ACHN (cell line): Measurements from ENCODE around the gene VSIG8.
"Not testable (repeated sequence)": the region's sequence is repeated elsewhere in the genome, so short reads cannot be mapped to it uniquely, and the experiment has no call there.

Experiments used
- DNase-seq: peaks from one replicate; pipeline ENCODE4 v3.0.0-alpha.2; 2015
- in situ Hi-C: cut with HindIII; loops from 2 replicates; pipeline ENCODE4 v1.10.0; 2017; ENCODE audit warnings: low sequenced_read_pairs, low pct_ligation_motif_present, low pct_unique_long_range_greater_than_20kb

The VSIG8 gene, protein sequence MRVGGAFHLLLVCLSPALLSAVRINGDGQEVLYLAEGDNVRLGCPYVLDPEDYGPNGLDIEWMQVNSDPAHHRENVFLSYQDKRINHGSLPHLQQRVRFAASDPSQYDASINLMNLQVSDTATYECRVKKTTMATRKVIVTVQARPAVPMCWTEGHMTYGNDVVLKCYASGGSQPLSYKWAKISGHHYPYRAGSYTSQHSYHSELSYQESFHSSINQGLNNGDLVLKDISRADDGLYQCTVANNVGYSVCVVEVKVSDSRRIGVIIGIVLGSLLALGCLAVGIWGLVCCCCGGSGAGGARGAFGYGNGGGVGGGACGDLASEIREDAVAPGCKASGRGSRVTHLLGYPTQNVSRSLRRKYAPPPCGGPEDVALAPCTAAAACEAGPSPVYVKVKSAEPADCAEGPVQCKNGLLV

DNA sequence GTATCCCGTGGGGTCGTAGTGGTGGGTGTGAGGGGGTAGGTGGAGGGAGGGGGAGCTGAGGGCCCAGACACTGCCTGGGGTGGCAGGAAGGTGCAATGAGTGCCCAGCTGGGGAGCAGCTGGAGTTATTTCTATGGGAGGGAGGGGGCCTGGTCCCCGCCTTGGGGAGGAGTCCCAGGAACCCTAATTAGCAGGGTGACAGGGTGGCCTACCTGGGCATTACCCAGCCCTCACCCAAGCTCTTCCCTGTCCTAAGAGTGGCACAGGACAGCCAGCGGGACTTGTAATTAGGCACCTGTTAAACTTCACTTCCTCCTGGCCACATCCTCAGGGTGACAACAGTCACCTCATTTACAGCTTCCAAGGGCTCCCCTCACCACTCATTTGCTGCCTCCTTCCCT lies at the start of gene VSIG8:
TSS of gene VSIG8 (minus strand) at position 101 of the 400 bp plus-strand sequence. CDS start 136 bp downstream, outside the sequence.
- DNase-seq, result no peak
- in situ Hi-C loops, result no loop called here

DNA sequence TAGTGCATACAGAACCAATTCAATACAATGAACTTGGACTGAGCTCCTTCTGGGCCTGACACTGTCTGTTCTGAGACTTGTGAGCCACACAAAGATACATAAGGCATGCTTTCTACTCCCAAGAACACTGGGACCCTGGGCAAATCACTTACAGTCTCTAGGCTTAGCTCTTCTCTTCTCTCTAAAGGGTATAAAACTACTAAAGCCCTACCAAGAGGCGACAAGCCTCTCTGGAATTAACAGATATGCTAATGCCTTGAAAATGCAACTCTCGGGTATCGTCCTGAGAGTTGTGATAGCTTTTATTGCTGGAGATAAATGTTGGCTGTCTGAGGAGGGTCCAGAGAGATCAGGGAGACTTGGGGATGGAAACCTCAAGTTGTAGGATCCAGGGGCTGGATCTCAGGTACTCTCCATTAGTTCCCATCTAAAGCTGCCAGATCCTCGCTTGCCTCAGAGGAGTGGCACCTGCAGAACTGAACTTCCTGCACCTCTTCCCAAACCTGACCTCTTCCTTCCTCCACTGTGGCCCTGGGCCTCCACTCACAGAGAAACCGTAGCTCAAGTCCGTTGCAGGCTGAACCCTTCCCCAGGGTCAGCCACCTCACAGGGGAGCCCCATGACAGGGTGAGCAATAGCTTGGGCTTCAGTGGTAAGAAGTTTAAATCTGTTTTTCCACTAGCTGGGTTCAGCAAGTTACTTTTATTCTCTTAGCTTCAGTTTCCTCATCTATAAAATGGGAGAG lies 49.0 kb upstream of the VSIG8 start:
- no peak for DNase-seq
- in situ Hi-C loops, result no loop called here

DNA sequence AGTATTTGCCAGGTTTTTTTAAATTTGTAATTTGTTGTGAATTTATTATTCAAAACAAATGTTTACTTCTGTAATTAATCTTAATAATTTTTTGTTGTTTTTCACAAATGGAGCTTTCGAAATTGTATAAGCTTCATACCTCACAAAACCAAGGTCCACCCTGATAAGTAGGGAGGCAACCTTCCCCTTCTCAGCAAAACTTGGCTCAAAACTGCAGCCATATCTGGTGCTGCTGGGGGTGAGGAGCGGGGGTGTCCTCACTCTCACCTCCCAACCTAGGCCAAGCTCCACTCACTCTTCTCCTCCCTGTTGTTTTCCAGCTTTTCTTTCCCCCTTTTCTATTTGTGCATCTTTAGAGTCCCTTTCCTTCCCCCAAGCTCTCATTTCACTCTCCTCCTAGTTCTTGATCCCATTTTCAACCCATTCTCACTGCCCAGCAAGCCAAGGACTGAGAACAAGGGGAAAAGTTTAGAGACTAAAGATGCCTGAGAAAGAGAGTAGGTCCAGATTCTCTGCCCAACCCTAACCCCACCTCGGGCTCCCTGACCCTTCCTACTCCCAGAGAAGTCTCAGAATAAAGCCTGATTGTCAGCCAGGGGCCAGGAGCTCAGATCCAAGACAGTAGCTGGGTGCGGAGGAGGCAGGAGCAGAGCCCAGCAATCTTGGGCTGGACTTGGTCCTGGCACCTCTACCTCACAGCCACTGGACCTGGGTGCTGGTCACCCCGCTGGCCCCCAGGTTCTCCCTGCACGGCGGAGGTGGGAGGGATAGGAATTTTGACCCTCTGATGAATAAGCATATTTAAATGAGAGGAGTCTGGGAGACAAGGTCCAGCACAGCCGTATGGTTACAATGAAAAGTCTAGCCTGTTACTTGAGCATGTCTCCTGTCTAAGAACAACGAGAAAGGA lies 45.8 kb upstream of the VSIG8 start:
- in situ Hi-C loops, result no loop called here
- DNase-seq, result no peak

DNA sequence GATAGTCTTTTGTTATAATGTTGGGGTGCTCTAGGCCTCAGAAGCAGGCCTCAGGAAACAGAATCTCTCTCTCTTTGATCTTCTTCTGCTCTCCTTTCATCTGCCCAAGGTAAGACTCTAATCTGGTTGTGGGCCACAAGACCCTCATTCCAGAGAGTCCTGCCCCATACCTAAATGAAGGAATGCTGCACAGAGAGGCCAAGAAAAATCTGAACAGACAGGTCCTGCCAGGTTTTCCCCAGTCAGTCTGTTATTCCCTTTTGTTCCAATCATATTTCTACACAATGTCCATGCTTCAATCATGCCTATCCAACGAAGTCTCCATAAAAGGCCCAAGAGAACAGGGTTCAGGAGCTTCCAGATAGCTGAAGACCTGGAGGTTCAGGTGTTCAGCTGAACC lies 44.5 kb upstream of the VSIG8 start:
- in situ Hi-C loops, result no loop called here
- no peak for DNase-seq

DNA sequence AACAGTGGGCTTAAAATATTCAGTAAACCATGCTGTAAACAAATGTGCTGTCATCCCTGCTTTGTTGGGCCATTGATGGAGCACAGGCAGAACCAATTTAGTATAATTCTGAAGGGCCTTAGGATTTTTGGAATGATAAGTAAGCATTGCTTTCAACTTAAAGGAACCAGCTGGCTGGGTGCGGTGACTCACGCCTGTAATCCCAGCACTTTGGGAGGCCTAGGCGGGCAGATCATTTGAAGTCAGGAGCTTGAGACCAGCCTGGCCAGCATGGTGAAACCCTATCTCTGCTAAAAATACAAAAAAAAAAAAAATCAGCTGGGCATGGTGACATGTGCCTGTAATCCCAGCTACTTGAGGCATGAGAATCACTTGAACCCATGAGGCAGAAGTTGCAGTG lies 41.6 kb upstream of the VSIG8 start:
- DNase-seq, in situ Hi-C loops: not testable (repeated sequence)

DNA sequence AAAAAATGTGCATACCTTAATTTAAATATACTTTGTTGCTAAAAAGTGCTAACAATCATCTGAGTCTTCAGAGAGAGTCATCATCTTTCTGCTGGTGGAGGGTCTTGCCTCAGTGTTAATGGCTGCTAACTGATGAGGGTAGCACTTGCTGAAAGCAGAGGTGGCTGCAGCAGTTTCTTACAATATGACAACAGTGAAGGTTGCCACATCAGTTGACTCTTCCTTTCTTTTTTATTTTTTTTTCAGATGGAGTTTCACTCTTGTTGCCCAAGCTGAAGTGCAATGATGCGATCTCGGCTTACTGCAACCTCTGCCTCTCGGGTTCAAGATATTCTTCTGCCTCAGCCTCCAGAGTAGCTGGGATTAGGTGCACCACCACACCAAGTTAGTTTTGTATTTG lies 40.1 kb upstream of the VSIG8 start:
- DNase-seq, result no peak
- in situ Hi-C loops, result no loop called here

DNA sequence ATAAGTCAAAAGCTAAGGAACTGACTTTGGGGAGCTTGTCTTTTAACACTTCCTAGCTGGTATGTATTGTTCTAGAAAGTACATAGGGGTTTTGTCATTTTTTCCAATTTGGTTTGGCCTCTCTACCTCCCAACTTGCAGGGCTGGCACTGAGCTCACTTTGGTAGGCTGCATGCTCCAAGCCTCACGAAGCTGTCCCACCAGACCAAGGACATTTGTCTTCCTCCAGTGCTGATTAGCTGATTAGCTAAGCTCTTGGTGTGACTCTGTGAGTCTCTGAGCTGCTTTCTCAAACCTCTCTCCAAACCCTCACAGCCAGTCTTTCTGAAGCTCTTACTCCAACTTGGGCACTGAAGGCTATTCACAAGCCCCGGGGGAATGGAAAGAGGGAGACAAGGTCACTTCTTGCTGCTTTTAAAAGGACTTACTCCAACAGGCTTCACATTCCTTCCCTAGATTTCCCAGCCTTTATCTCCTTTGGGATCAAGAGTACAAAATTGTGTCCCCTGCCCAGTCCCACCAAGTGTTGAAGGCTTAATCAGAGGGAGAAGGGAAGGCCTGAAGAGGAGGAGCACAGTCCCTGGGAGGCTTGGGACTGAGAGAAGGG lies 38.4 kb upstream of the VSIG8 start:
- DNase-seq, result no peak
- in situ Hi-C loops, result no loop called here

DNA sequence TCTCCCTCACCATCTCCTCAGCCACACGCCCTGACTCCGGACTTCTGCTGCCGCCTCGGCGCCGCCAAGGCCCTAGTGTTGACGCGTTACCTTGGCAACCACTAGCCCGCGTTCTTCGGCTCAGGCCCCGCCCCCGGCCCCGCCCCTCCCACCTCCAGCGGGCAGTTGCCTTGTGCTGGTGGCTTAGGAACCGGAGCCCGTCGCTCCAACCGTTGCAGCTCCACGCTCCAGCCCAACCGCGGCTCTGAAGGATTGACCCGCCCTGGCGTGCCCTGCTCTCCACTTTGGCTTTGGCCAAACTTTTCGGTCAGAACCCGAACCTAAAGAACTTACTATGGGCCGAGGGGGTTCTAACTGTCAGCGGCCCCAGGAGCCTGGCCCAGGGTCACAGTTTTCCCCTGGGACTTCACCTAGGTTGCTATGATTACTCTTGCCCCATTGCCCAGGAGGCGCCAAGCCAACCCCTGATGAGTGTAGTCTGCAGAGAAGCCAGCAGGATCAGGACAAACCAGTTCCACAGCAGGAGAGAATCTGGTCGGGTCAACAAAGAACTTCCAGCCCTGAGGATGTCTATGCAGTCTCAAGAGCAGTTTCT lies 37.7 kb upstream of the VSIG8 start, which contains the start of gene CFAP45:
TSS of gene CFAP45 (minus strand) at position 80 of the 595 bp plus-strand sequence. CDS start at position 13, 67 bp downstream.
- no peak for DNase-seq
- in situ Hi-C loops, result no loop called here

DNA sequence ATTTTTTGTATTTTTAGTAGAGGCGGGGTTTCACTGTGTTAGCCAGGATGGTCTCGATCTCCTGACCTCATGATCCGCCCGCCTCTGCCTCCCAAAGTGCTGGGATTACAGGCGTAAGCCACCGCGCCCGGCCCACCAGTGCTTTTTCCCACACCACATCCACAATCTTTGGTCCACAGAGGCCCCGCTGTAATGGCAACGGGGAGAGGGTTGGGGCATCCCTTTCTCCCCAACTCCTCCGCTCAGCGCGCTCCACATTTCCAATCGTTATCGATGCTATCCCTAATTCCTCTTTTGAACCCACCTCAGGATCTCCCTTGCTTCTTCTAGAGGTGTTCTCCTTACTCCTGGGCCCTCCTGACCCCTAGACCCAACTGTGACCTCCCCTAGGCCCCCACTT lies 37.2 kb upstream of the VSIG8 start:
- in situ Hi-C loops, result loop anchor here (25.0 kb wide), 1 partner anchor 112 kb away; the partner anchor contains the start of gene DUSP23

DNA sequence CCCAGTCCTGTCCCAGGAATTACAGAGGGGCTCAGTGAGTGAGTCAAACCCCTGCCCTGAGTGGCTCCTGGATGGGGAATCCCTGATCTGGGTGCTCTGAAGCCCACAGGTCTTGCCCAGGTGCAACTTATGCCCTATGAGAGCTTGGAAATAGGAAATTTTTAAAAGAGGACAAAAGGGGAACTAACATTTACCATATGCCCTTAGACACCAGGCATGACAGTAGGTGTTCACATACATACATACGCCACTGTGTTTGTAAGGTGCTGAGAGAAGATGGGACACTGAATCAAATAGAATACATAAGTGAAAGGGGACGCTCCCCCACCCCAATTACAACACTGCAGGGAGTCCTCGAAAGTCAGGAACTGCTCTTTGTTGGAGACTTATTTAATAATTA lies 36.1 kb upstream of the VSIG8 start:
- no peak for DNase-seq
- in situ Hi-C loops, result loop anchor here (25.0 kb wide), 1 partner anchor 111 kb away; the partner anchor contains the start of gene DUSP23

More for the DNA sequence above, 37.2 kb upstream of the VSIG8 start:
- DNase-seq, result not testable (repeated sequence)

DNA sequence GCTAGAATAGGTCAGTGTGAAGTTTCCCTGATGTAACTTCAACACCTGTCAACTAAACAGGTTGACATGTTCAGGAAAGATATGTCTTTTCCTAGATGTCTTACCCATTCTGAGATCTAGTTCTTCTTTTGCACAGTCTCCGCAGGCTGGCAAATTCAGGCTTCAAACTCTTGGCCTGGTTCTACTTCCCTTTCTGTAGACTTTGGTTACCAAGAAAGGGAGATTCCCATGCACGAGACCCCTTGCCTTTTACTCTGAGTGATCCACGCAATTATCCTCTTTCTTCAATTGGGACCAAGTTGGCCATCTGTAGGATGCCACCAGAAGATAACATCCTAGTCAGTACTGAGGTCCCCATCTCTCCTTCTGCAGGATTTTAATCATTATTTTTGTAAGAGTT lies 35.5 kb upstream of the VSIG8 start:
- in situ Hi-C loops, result loop anchor here (25.0 kb wide), 1 partner anchor 111 kb away; the partner anchor contains the start of gene DUSP23

DNA sequence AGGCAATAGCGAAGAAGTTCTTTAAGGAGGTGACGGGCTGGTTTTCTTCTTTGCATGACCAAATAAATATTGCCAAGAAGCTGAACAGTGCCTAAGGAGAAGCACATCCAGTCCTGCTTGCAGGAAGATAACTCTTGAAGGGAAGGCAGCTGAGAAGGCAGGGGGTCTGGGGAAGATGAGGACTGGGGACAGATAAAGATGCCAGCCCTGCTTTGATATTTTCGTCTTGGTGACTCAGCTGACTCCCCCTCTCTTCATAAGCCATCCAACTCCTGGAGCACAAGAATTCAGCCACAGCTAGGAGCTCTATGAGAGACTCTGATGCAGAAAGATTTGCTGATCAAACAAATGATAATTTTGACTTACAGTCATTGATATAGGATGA lies 34.1 kb upstream of the VSIG8 start:
- in situ Hi-C loops, result loop anchor here (25.0 kb wide), 1 partner anchor 109 kb away; the partner anchor contains the start of gene DUSP23
- DNase-seq, result no peak

More for the DNA sequence above, 35.5 kb upstream of the VSIG8 start:
- DNase-seq, result no peak

DNA sequence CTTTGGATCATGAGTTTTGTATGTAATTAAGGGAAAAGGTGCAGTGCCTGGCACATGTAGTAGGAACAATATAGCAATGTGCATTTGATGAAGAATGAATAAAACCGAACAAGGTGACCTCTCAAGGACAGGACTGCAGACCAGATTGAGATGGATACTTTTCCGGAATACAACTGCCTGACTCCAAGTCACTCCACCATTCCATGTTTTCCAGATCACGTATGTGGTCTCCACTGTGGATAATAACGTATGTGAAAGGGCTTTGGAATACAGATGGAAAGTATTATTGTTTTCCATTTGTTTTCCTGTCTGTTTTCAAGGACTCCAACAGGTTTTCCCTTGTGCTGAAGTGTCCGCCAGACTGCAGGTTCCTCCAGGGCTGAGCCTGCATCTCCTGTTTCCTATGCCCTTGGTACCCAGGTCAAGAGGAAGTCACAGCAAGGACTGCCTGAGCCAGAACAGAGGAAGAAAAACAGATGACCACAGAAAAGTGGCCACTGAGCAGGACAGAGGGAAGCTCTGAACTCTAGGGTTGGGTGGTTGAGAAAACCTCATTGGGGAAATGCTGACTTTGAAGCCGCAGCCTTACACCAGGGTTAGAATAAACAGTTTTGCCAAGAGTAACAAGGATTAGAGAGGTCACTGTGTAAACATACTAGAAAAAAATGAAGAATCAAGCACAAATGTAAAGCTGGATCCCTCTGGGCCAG lies 33.5 kb upstream of the VSIG8 start:
- in situ Hi-C loops, result loop anchor here (25.0 kb wide), 1 partner anchor 109 kb away; the partner anchor contains the start of gene DUSP23

DNA sequence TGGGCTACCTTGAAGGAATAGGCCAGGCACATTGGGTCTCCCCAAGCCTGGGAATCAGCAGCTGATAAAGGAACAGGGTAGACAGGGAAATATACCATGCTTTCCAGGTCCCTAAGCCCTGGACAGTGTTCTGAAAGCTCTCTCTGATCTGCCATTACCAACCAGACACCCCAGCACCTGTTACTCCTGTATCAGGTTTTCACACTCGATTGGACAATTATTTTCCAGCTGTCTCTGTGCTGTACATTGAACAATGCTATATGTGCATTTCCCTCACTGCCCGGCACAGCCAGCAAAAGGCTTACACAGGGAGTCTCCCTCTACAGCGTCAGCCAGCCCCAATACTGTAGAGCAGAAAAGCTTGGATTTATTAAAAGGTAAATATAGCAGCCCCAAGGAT lies 32.8 kb upstream of the VSIG8 start:
- in situ Hi-C loops, result loop anchor here (25.0 kb wide), 1 partner anchor 108 kb away; the partner anchor contains the start of gene DUSP23

More for the DNA sequence above, 33.5 kb upstream of the VSIG8 start:
- no peak for DNase-seq

DNA sequence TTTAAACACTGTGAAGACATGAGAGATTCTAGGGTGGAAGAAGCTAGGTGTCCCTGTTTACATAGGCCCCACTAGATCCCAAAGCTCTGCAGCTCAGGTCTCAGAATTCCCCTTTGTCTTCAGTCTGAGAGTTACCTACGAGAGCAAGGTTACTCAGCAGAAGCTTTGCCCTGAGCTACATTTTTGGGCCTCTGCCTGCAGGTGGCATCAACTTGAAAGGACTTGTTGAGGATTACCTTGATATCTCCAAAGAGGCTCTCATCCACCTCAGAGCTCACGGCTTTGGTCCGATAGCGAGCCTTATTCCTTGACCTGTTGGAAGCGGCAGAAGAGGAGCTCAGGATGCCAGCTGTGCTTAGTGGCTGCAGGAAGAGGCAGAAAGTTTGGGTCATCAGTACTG lies 30.5 kb upstream of the VSIG8 start:
- in situ Hi-C loops, result loop anchor here (25.0 kb wide), 1 partner anchor 106 kb away; the partner anchor contains the start of gene DUSP23
- peak; percentile 27 for DNase-seq

More for the DNA sequence above, 32.8 kb upstream of the VSIG8 start:
- DNase-seq, result no peak

DNA sequence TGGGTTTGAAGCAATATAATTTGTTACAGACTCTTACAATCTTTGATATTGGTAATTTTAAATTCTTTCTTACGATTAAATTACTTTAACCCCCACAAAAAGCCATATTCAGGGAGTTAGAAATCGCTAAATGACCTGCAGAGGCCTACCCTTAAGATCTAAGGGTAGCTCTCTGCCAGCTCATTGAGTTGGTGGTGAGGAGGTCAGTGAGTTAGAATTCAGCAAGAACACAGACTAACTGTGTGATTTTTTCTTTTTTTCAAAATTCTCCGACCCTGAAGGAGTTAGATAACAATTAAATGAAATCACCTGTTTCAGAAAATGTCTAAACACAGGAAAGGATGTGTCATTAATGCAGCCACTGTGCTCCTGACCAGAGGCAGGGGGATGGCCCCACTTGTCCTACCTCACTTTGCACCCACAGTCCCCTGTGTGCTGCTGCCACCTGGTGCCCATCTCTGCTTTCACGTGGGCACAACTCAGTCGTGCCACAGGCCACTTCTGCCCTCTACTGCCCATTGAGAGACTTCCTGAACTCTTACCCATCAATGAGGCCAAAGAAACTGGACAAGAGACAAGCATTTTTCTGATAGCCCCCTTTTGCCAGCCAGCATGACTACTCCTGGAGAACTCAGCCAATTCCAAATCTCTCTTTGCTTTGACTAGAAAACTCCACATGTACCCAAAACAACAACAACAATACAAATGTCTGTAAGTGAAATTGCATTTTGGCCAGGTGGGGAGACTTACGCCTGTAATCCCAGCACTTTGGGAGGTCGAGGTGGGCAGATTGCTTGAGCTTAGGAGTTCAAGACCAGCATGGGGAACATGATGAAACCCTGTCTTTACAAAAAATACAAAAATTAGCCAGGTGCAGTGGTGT lies 29.1 kb upstream of the VSIG8 start:
- in situ Hi-C loops, result loop anchor here (25.0 kb wide), 1 partner anchor 104 kb away; the partner anchor contains the start of gene DUSP23
- DNase-seq, result peak; percentile 92
